HEK293 (cell line): ENCODE results near the gene ZNF527.

Experiments
- OVOL3 ChIP-seq: fragments of 450-650 bp; formaldehyde crosslinking; IDR thresholded peaks from 2 replicates; pipeline ENCODE4 v1.5.1; 2016; ENCODE audit warnings: missing biosample characterization, missing genetic modification characterization
- PRDM1 ChIP-seq: fragments of 450-650 bp; formaldehyde crosslinking; IDR thresholded peaks from 2 replicates; pipeline ENCODE4; 2016; ENCODE audit warnings: missing biosample characterization, missing genetic modification characterization
- TCF7L2 ChIP-seq: IDR thresholded peaks from 2 replicates; pipeline ENCODE4 v1.6.1; 2011; ENCODE audit warnings: low read depth, mild to moderate bottlenecking, inconsistent platforms, low read length, moderate library complexity, borderline replicate concordance
- ZBTB11 ChIP-seq: fragments of 450-650 bp; formaldehyde crosslinking; conservative IDR thresholded peaks from 2 replicates; pipeline ENCODE4 v1.5.1; 2016; ENCODE audit warnings: low read depth, missing biosample characterization, missing genetic modification characterization
- ZBTB7A ChIP-seq: fragments of 450-650 bp; formaldehyde crosslinking; IDR thresholded peaks from 2 replicates; pipeline ENCODE4 v1.5.1; 2016; ENCODE audit warnings: low read depth, missing biosample characterization, missing genetic modification characterization
- ZBTB8A ChIP-seq: fragments of 450-650 bp; formaldehyde crosslinking; IDR thresholded peaks from 2 replicates; pipeline ENCODE4 v1.5.1; 2016; ENCODE audit warnings: missing biosample characterization, missing genetic modification characterization
- ZFP41 ChIP-seq: fragments of 450-650 bp; formaldehyde crosslinking; IDR thresholded peaks from 2 replicates; pipeline ENCODE4 v1.5.1; 2016; ENCODE audit warnings: missing biosample characterization, missing genetic modification characterization, borderline replicate concordance
- ZNF223 ChIP-seq: fragments of 450-650 bp; formaldehyde crosslinking; IDR thresholded peaks from 2 replicates; pipeline ENCODE4 v1.5.1; 2016; ENCODE audit warnings: missing biosample characterization, missing genetic modification characterization
- ZNF239 ChIP-seq: fragments of 450-650 bp; formaldehyde crosslinking; IDR thresholded peaks from 2 replicates; pipeline ENCODE4 v1.5.1; 2016; ENCODE audit warnings: missing biosample characterization, missing genetic modification characterization
- ZNF324 ChIP-seq: fragments of 450-650 bp; formaldehyde crosslinking; IDR thresholded peaks from 2 replicates; pipeline ENCODE4 v1.5.1; 2016; ENCODE audit warnings: missing biosample characterization, missing genetic modification characterization
- ZNF391 ChIP-seq: fragments of 450-650 bp; formaldehyde crosslinking; IDR thresholded peaks from 2 replicates; pipeline ENCODE4 v1.5.1; 2016; ENCODE audit warnings: low read depth, missing biosample characterization, missing genetic modification characterization, borderline replicate concordance
- ZNF398 ChIP-seq: fragments of 450-650 bp; formaldehyde crosslinking; IDR thresholded peaks from 2 replicates; pipeline ENCODE4 v1.5.1; 2017; ENCODE audit warnings: missing biosample characterization, missing genetic modification characterization
- ZNF404 ChIP-seq: fragments of 450-650 bp; formaldehyde crosslinking; IDR thresholded peaks from 2 replicates; pipeline ENCODE4 v1.5.1; 2017; ENCODE audit warnings: missing biosample characterization, missing genetic modification characterization
- ZNF433 ChIP-seq: fragments of 450-650 bp; formaldehyde crosslinking; IDR thresholded peaks from 2 replicates; pipeline ENCODE4 v1.5.1; 2016; ENCODE audit warnings: missing biosample characterization, missing genetic modification characterization, low read depth
- ZNF48 ChIP-seq: fragments of 450-650 bp; formaldehyde crosslinking; IDR thresholded peaks from 2 replicates; pipeline ENCODE4 v1.5.1; 2016; ENCODE audit warnings: missing biosample characterization, missing genetic modification characterization
- ZNF513 ChIP-seq: fragments of 450-650 bp; IDR thresholded peaks from 2 replicates; pipeline ENCODE4 v1.5.1; 2018; ENCODE audit warnings: missing biosample characterization, missing genetic modification characterization
- ZNF521 ChIP-seq: fragments of 450-650 bp; formaldehyde crosslinking; IDR thresholded peaks from 2 replicates; pipeline ENCODE4 v1.5.1; 2017; ENCODE audit warnings: missing biosample characterization, mild to moderate bottlenecking, missing genetic modification characterization
- ZNF544 ChIP-seq: fragments of 450-650 bp; formaldehyde crosslinking; IDR thresholded peaks from 2 replicates; pipeline ENCODE4 v1.5.0; 2017; ENCODE audit warnings: missing biosample characterization, missing genetic modification characterization
- ZNF561 ChIP-seq: fragments of 450-650 bp; IDR thresholded peaks from 2 replicates; pipeline ENCODE4 v1.5.1; 2018; ENCODE audit warnings: missing biosample characterization, missing genetic modification characterization, borderline replicate concordance
- ZNF677 ChIP-seq: fragments of 450-650 bp; IDR thresholded peaks from 2 replicates; pipeline ENCODE4 v1.5.0; 2018; ENCODE audit warnings: missing biosample characterization, mild to moderate bottlenecking, missing genetic modification characterization, moderate library complexity
- ZNF792 ChIP-seq: fragments of 450-650 bp; formaldehyde crosslinking; IDR thresholded peaks from 2 replicates; pipeline ENCODE4 v1.5.1; 2016; ENCODE audit warnings: missing biosample characterization, missing genetic modification characterization
- ZNF830 ChIP-seq: fragments of 450-650 bp; IDR thresholded peaks from 2 replicates; pipeline ENCODE4 v1.5.0; 2018; ENCODE audit warnings: missing biosample characterization, missing genetic modification characterization, low read depth, mild to moderate bottlenecking, moderate library complexity
- TF ChIP-seq, protein P1 (sequence below): fragments of 450-650 bp; formaldehyde crosslinking; IDR thresholded peaks from 2 replicates; pipeline ENCODE4 v1.5.1; 2016; ENCODE audit warnings: missing biosample characterization, missing genetic modification characterization
- TF ChIP-seq, protein P2 (sequence below): fragments of 450-650 bp; formaldehyde crosslinking; IDR thresholded peaks from 2 replicates; pipeline ENCODE4 v1.5.1; 2016; ENCODE audit warnings: missing biosample characterization, missing genetic modification characterization, low read depth
- TF ChIP-seq, protein P3 (sequence below): fragments of 450-650 bp; IDR thresholded peaks from 2 replicates; pipeline ENCODE4 v1.5.1; 2018; ENCODE audit warnings: missing biosample characterization, mild to moderate bottlenecking, missing genetic modification characterization

ZNF527 gene

DNA sequence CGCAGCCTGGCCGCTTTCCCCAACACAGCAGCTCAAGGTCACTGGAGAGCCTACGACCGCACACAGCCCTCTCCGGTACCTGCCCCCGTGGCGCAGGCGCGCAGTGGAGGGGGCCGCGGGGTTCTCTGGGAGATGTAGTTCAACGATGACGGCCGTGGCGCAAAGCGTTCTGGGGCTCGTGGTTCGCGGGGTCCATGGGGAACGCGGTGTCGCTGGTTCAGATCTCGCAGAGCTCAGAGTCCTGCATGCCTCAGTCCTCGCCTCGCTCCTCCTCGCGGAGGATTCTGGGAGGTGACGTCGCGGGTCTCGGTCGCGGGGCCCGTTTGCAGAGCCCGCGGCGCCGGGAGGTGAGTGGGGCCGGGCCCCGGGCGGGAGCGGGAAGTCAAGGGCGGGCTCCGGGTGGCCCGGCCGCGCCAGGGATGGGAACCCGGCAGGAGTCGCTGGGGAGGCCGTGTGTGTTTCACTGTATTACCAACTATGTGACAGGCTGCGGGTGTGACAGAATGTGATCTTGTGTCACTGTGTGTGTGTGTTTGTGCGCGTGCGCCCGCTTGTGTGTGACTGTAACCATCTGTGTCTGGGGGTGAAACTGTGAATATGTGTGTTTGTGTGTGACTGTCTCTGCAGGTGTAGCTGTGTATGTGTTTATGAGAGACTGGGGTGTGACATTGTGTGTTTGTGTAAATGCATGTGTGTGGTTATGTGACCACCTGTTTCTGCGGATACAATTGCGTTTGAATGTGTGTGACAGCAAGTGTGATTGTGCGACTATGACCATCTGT is at the start of gene ZNF527 (continued):
- TF ChIP-seq, protein P1, sequence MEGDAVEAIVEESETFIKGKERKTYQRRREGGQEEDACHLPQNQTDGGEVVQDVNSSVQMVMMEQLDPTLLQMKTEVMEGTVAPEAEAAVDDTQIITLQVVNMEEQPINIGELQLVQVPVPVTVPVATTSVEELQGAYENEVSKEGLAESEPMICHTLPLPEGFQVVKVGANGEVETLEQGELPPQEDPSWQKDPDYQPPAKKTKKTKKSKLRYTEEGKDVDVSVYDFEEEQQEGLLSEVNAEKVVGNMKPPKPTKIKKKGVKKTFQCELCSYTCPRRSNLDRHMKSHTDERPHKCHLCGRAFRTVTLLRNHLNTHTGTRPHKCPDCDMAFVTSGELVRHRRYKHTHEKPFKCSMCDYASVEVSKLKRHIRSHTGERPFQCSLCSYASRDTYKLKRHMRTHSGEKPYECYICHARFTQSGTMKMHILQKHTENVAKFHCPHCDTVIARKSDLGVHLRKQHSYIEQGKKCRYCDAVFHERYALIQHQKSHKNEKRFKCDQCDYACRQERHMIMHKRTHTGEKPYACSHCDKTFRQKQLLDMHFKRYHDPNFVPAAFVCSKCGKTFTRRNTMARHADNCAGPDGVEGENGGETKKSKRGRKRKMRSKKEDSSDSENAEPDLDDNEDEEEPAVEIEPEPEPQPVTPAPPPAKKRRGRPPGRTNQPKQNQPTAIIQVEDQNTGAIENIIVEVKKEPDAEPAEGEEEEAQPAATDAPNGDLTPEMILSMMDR (tag by site-specific recombination) = peak; percentile 91
- peak; percentile 36; the same call in 1 of the 2 replicates for TF ChIP-seq ZNF223 (tag by site-specific recombination)
- TF ChIP-seq, protein P2, sequence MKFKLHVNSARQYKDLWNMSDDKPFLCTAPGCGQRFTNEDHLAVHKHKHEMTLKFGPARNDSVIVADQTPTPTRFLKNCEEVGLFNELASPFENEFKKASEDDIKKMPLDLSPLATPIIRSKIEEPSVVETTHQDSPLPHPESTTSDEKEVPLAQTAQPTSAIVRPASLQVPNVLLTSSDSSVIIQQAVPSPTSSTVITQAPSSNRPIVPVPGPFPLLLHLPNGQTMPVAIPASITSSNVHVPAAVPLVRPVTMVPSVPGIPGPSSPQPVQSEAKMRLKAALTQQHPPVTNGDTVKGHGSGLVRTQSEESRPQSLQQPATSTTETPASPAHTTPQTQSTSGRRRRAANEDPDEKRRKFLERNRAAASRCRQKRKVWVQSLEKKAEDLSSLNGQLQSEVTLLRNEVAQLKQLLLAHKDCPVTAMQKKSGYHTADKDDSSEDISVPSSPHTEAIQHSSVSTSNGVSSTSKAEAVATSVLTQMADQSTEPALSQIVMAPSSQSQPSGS = peak; percentile 93
- TF ChIP-seq ZNF677 (tag by site-specific recombination) = no peak
- peak; percentile 74 for TF ChIP-seq ZBTB11 (tag by site-specific recombination)
- peak; percentile 61 for TF ChIP-seq ZNF398 (tag by site-specific recombination)
- TF ChIP-seq ZBTB8A = peak; percentile 93
- peak; percentile 56; the same call in 1 of the 2 replicates for TF ChIP-seq PRDM1 (tag by site-specific recombination)
- TF ChIP-seq ZNF792 (tag by site-specific recombination) = peak; percentile 94; the same call in 1 of the 2 replicates
- no peak for TF ChIP-seq ZFP41 (tag by site-specific recombination)
- TF ChIP-seq ZNF48 (tag by site-specific recombination) = no peak
- TF ChIP-seq, protein P3, sequence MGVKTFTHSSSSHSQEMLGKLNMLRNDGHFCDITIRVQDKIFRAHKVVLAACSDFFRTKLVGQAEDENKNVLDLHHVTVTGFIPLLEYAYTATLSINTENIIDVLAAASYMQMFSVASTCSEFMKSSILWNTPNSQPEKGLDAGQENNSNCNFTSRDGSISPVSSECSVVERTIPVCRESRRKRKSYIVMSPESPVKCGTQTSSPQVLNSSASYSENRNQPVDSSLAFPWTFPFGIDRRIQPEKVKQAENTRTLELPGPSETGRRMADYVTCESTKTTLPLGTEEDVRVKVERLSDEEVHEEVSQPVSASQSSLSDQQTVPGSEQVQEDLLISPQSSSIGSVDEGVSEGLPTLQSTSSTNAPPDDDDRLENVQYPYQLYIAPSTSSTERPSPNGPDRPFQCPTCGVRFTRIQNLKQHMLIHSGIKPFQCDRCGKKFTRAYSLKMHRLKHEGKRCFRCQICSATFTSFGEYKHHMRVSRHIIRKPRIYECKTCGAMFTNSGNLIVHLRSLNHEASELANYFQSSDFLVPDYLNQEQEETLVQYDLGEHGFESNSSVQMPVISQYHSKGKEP (tag by site-specific recombination) = no peak; the same call in none of the 2 replicates
- TF ChIP-seq ZNF324 = peak; percentile 89
- TF ChIP-seq ZBTB7A (tag by site-specific recombination) = peak; percentile 81
- TF ChIP-seq ZNF404 (tag by site-specific recombination) = no peak
- no peak for TF ChIP-seq ZNF433
- TF ChIP-seq ZNF391 (tag by site-specific recombination) = peak; percentile 97
- peak; percentile 76 for TF ChIP-seq ZNF239 (tag by site-specific recombination)
- peak; percentile 0; the same call in 1 of the 2 replicates for TF ChIP-seq ZNF544 (tag by site-specific recombination)
- peak; percentile 91 for TF ChIP-seq ZNF561 (tag by site-specific recombination)
- TF ChIP-seq ZNF830 = no peak
- peak; percentile 81; the same call in 1 of the 2 replicates for TF ChIP-seq OVOL3
- TF ChIP-seq ZNF521 = no peak
- TF ChIP-seq ZNF513 = no peak
- no peak for TF ChIP-seq TCF7L2
